Kidney capillary endothelial cell (primary cell): ENCODE measurements around the gene RIPOR3.
"Not testable (repeated sequence)": the region's sequence is repeated elsewhere in the genome, so short reads cannot be mapped to it uniquely, and the experiment has no call there.

Experiments used
- DNase-seq: peaks from one replicate; pipeline ENCODE4 v3.0.0-alpha.2; 2018; ENCODE audit warnings: low spot score

RIPOR3 gene

DNA sequence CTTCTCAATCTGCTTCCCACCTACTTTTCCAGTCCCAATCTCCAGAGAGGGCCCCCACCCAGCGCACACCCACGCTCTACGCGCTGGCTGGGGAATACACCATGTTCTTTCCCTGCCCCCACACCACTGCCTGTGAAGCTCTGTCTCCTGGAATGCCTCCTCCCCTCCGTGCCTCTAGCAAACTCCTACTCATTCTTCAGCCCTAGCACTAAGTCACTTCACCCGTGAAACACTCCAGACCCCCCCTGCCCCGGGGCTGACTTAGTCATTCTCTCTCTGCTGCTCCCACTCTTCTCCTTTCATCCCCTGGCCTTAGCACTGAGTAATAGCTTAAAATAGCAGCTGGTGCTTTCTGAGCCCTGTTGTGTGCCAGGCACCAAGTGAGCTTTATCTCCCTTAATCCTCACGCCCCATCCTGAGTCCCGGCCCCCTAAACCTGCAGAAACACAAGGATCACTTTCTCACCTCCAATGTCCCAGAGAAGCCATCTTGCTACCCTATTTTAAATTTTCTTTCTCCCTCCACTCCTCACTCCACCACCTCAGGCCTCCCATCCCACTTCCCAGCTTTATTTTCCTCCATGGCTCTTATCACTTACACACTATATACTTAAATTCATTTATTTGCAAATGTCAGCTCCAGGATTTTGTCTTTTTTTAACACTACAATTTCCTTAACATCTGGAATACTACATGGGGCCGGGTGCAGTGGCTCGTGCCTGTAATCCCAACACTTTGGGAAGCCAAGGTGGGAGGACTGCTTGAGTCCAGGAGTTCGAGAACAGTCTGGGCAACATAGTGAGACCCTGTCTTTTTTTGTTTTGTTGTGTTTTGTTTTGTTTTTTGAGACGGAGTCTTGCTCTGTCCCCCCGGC, 33.7 kb upstream of the RIPOR3 start:
- no peak for DNase-seq

DNA sequence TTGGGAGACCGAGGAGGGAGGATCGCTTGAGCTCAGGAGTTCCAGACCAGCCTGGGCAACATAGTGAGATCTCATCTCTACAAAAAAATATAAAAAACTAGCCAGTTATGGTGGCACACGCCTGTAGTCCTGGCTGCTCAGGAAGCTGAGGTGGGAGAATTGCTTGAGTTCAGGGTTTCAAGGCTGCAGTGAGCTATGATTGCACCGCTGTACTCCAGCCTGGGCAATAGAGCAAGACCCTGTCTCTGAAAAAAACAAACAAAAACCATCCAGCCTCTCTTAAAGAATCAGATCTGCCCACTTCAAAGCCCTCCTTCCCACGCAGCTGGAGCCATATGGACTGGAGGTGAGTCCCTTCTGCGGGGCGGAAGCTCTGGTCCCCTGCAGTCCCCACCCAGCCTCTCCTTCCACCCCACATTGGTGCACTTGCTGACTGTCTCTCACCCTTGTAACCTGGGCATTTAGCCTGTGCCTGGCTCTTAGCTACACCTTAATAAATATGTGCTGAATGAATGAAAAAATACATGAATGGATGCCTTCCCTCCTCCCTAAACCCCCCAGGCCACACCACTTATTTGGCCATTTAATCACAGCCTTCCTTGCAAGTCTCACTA, 32.9 kb upstream of the RIPOR3 start:
- no peak for DNase-seq

DNA sequence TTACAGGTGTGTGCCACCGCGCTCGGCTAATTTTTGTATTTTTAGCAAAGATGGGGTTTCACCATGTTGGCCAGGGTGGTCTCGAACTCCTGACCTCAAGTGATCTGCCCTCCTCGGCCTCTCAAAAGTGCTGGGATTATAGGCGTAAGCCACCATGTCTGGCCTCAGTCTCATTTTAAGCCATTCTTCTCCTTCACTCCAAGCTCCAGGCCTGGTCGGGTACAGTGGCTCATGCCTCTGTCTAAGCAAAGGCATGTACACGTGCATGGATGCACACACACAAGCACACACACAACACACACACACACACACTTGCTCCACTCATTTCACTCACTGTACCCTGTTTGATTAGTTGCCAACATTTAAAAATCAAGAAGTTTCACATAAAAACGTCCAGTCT, 32.3 kb upstream of the RIPOR3 start:
- no peak for DNase-seq

DNA sequence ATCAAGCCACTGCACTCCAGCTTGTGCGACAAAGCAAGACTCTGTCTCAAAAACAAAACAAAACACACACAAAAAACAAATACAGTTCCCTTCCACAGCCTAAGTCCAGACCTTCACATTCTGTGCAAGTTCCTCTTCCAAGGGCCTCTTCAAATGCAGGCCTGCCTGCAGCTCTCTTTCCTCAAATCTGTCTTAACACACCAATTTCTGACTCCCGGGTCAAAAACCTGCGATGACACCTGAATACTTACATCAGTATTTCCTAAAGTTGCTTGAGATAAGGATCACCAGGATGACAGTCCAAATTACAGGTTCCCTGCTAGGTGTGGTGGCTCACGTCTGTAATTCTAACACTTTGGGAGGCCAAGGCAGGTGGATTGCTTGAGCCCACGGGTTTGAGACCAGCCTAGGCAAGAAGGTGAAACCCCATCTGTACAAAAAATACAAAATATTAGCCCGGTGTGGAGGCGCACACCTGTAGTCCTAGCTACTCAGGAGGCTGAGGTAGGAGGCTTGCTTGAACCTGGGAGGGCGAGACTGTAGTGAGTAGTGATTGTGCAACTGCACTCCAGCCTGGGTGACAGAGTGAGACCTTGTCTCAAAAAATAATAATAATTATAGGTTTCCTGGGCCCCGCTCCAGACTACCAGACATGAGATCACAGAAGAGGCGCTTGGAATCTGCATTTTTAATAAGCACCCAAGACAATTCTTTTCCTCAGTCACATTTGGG, 31.2 kb upstream of the RIPOR3 start:
- DNase-seq = no peak

DNA sequence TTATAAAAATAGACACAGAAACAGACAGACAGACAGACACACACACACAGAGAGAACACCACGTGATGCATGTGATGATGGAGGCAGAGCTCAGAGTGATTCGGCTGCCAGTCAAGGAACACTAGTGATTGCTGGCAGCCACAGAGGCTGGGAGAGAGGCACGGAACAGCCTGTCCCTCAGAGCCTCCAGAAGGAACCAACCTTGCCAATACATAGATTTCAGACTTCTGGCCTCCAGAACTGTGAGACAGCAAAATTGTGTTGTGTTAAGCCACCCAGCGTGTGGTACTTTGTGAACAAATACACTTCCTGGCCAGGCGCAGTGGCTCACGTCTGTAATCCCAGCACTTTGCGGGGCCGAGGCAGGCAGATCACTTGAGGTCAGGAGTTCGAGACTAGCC, 30.5 kb upstream of the RIPOR3 start:
- DNase-seq = no peak

DNA sequence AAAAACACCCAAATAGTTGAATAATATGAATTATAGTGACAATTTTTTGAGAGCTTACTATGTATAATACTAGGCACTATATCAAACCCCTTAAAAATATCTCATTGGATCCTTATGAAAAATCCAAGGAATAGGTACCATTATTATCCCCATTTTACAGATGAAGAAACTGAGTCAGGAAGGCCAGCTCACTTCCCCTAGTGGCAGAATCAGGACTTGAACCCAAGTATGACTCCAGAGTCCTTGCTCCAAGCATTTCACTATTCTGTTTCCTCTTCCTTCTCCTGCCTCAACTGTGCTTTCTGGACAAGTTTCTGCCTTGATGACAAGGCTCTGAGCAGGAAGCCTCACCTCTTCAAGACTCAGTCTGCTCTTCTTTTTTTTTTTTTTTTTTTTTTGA, 29.2 kb upstream of the RIPOR3 start:
- no peak for DNase-seq

DNA sequence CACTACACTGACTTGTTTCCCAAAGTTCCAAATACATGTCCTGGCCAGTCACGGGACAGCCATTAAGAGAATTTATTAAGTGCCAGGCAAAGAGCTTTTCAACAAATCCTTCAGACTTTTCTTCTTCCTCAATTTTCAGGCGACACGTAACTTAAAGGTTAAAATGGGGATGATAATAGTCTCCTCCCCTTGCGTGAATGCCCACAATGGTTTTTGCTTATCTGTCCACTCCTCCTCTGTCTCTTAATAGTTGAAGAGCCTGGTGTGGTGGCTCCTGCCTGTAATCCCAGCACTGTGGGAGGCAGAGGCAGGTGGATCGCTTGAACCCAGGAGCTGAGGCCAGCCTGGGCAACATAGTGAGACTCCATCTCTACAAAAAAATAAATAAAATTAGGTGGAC, 28.7 kb upstream of the RIPOR3 start:
- DNase-seq = no peak

DNA sequence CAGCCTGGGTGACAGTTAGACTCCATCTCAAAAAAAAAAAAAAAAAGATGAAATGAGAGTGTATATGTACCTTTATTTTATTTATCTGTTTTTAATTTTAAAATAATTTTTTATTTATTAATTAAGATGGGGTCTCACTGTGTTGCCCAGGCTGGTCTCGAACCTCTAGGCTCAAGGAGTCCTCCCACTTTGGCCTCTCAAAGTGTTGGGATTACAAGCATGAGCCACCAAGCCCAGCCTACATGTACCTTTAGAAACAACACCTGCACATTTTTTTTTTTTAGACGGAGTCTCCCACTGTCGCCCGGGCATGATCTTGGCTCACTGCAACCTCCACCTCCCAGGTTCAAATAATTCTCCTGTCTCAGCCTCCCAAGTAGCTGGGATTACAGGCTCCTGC, 28.0 kb upstream of the RIPOR3 start:
- DNase-seq = no peak

DNA sequence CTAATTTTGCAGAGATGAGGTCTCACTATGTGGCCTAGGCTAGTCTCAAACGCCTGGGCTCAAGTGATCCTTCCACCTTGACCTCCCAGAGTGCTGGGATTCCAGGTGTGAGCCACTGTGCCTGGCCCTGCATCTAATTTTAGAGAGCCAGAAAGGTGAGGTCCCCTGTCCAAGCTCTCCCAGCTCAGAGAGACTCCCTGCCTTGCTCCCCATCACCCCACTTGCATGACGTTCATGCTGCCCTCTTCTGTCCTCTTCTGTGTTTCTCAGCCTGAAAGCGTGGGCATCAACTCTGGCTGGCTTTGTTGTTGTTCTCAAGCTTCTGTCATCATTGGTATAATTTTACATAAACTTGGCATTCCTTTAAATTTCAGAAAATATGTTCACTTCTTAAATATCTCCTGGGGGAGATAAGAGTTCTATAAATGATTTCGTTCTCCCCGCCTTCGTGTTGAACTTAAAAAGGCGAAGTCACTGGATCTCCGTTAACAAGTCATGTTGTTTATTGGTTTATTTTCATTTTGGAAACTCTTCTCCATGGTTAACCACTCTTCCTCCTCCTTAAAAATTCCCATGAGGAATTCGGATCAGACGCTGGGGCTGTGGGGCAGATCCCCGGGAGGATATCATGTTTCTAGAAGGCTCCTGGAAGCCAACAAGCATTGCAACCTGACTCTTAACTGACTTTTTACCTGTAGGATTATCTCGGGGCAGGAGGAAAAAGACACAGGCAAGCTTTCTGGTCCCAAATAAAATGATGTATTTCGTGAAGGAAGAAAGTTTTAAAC, 26.8 kb upstream of the RIPOR3 start:
- no peak for DNase-seq

DNA sequence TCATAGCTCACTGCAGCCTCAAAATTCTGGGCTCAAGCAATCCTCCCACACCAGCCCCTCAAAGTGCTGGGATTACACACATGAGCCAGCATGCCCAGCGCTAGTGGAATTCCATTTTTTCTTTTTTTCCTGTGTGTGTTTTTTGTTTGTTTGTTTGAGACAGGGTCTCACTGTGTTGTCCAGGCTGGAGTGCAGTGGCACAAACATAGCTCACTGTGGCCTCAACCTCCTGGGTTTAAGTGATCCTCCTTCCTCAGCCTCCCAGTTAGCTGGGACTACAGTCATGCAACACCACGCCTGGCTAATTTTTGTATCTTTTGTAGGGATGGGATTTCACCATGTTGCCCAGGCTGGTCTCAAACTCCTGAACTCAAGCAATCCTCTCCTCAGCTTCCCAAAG, 26.0 kb upstream of the RIPOR3 start:
- DNase-seq = no peak

DNA sequence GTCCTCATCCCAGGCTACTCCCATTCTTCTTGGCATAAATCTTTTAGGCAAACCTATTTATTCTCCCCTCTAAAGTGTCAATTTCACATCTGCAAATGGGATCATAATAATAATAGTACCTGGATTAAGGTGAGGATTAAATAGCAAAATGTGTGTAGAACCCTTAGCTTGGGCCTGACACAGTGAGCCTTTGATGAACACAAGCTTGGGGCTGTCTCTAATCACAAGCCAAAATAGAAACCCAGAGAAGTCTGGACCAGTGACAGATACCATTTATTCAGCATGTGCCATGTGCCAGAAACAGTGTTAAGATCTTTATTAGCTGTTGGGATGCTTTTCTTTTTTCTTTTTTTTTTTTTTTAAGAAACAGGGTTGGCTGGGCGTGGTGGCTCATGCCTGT, 25.2 kb upstream of the RIPOR3 start:
- DNase-seq = no peak

DNA sequence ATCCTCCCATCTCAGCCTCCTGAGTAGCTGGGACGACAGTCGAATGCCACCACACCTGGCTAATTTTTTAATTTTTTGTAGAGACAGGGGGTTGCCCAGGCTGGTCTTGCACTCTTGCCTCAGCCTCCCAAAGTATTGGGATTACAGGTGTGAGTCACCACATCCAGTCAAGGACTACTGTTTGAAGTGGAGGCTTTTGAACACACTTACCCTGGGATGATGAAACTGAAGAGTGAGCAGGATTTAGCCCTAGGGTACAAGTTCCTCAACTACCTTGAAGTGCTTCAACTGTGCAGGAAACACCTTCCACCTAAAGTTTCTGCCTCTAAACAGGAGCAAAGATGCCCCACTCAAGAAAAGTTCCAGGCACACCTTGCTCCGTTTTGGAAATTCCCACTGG, 24.4 kb upstream of the RIPOR3 start:
- DNase-seq = no peak

DNA sequence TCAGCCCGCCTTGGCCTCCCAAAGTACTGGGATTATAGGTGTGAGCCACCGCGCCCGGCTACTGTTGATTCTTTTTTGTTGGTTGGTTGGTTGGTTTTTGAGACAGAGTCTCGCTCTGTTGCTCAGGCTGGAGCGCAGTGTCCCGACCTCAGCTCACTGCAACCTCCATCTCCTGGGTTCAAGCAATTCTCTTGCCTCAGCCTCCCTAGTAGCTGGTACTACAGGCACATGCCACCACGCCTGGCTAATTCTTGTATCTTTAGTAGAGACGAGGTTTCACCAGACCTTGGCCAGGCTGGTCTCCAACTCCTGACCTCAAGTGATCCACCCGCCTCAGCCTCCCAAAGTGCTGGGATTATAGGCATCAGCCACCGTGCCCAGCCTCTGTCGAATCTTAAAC, 23.1 kb upstream of the RIPOR3 start:
- DNase-seq = not testable (repeated sequence)

DNA sequence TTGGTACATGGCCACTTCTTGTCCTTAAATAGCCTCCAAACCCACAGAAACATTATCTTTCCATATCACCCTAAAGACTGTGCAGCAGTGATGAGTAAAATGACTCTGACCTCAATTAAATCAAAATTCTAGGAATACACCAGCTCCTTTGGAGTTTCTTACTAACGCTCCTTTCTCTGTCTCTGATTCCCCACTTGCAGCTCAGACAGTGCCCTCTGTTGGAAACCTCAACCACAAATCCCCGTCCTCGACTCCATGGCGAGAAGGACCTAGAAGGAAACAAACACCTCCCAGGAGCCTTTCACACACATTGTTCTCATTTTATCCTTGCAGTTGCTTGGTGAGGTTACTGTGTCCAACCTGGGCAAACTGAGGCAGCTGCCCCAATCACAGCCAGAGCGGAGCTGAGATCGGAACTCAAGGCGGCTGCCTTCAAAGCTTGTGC, 22.3 kb upstream of the RIPOR3 start:
- no peak for DNase-seq

DNA sequence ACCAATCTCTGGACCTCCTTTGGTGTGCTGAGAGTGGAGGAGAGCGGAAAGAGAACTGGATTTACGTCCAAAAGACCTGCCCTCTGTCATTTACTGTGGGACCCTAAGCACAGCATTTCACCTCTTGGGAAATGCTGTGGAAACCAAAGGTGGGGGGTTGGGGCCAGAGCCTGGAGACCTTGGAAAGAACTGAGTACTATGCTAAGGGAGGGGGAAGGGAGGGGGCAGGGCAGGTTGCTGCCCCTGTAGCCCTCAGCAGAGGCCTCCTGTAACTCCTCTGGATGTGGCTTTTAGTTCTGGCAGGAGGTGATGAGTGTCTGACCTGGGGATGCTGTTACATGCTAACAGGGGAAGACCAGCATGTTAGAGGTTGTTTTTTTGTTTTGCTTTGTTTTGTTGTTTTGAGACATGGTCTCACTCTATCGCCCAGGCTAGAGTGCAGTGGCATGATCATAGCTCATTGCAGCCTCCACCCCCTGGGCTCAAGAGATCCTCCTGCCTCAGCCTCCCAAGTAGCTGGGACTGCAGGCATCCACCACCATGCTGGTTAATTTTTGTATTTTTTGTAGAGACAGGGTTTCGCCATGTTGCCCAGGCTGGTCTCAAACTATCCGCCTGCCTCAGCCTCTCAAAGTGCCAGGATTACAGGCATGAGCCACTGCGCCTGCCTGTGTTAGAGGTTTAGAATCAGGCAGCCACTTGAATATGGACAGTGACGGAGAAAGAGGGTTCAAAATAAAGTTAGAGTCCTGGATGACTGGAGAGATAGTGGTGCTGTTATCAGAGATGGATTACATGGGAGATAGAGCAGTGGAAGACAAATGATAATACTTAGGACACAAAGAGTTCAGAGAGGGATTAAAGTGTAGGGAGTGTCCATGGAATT, 21.7 kb upstream of the RIPOR3 start:
- no peak for DNase-seq

DNA sequence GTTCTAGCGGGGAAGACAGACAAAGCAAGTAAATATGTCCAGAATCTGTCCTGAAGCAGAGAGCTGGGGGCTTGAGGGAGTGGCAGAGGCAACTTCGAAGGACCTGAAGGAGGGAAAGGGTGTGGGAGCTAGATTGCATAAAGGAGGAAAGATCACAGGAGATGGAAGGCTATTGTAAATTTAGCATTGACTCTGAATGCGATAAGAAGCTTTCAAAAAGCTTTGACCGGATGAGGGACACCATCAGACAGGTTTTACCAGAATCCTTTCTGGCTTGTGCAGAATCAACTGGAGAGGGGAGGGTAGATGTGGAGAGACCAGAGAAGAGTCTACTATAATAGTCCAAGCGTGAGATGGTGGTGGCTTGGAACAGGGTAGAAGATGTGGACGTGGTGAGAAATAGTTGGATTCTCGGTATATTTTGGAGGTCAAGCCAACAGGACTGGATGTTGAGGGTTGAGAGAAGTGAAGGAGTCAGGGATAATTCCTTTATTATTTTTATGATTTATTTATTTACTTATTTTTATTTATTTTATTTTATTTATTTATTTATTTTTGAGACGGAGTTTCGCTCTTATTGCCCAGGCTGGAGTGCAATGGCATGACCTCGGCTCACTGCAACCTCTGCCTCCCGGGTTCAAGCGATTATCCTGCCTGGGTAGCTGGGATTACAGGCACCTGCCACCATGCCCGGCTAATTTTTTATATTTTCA, 19.9 kb upstream of the RIPOR3 start:
- no peak for DNase-seq

DNA sequence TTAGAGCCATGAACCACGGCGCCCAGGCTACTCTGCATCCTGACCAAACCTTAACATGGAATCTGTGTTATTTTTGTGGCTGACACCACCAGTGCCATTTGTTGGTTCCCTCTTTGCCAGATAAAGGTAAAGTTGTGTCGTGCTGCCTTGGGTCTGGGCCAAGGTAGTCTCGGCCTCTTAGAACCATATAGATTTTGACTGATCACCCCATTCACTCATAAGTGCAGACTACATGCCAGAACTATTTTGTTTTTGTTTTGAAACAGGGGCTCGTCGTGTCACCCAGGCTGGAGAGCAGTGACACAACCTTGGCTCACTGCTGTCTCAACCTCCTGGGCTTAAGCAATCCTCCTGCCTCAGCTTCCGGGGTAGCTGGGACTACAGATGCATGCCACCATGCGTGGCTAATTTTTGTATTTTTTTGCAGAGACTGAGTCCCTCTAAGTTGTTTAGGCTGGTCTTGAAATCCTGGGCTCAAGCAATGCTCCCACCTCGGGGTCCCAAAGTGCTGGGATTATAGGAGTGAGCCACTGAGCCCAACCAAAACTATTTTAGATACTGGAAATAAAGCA, 19.2 kb upstream of the RIPOR3 start:
- DNase-seq = no peak

DNA sequence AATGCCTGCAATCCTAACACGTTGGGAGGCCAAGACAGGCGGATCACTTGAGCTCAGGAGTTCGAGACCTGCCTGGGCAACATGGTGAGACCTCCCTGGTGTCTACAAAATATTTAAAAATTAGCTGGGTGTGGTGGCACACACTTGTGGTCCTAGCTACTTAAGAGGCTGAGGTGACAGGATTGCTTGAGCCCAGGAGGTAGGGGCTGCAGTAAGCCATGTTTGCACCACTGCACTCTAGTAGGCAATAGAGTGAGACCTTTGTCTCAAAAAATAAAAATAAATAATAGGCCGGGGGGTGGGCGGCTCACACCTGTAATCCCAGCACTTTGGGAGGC, 18.3 kb upstream of the RIPOR3 start:
- DNase-seq = no peak

DNA sequence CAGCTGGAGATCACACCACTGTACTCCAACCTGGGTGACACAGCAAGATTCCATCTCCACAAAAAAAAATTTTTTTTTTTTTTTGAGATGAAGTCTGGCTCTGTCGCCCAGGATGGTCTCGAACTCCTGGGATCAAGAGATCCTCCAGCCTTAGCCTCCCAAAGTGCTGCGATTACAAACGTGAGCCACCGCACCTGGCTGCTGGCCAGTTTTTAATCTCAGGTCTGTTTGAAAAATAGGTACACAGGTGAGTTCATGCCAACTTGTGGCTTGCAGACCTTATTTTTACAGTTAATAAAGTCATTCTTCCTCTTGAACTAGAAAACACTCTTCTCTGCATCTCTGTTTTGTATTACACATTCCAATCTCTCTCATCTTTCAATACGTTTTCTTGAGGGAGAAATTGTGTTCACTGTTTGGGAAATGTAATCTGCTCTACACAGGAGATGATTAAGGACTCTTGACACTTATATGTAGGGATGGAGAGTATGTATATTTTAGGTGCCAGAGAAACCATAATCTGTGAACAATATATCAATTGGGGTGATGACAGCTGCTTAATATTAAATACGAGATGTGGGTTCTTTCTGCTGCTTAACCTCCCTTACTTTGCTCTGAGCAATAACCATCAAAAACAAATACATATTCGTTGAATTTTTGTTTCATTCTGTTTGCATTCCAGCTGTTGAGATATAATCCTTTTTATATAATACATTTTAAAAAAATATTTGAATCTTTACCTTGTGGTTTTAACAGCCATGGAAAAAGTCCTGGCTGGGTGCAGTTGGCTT, 17.7 kb upstream of the RIPOR3 start:
- no peak for DNase-seq

DNA sequence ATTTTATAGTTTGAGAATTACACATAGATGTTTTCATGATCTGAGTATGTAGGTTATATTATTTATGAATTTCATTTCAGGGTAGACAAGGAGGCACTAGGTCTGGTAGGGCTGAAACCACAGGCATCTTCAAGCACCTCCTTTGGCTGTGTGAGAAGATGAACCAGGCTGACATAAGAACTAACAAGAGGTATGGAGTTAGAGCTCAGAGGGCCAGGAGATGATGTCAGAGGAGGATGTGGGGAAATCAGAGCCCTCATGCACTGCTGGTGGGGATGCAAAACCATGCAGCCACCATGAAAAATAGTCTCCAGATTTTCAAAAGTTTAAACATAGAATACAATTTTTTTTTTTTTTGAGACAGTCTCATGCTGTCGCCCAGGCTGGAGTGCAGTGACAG, 13.6 kb upstream of the RIPOR3 start:
- no peak for DNase-seq
